Measurements from ENCODE around the gene RNU1-1. TPM values are rescaled to one million over a fixed set of nuclear protein-coding genes. Genes with fewer than 3 reads are reported as not detected.
"Not testable (repeated sequence)": the region's sequence is repeated elsewhere in the genome, so short reads cannot be mapped to it uniquely, and the experiment has no call there.

The RNU1-1 gene
- total and polyA plus RNA-seq, 4 donors, result under 0.01 to 16.7 (median under 0.01) TPM; not detected in 1

- Histone ChIP-seq H3K27ac (ENCODE audit: low read depth in 1 of 2, low read length in 2 of 2) (no peak overlapping the region), H3K27me3 (ENCODE audit: control insufficient read depth in 4 of 4, insufficient read depth in 4 of 4, low read length in 3 of 4) (no peaks in the 10 kb centered on the region), H3K36me3 (ENCODE audit: control insufficient read depth in 4 of 4, insufficient read depth in 3 of 4, low read depth in 1 of 4, low read length in 3 of 4) (peaks cover 0 to 10% (median 6%) of the 10 kb centered on the region in 4 donors), H3K9me3 (ENCODE audit: control insufficient read depth in 4 of 4, low read length in 3 of 4) (no peaks in the 10 kb centered on the region), H3K9ac (ENCODE audit: low read depth in 1 of 2, low read length in 2 of 2) (no peak overlapping the region), H3K4me1 (ENCODE audit: control insufficient read depth in 4 of 4, insufficient read depth in 4 of 4, low read length in 3 of 4) (no peaks in the 10 kb centered on the region), H3K4me3 (ENCODE audit: low read depth in 1 of 3, low read length in 3 of 3) (no peak overlapping the region)
- DNase-seq (ENCODE audit: low spot score), result no peak
- TF ChIP-seq GABPA (IDR thresholded peaks at IDR 0.05 in 1 of 2, conservative IDR thresholded peaks at IDR 0.05 in 1 of 2) (no peak), RAD21 (IDR thresholded peaks at IDR 0.05) (no peak), HNF4A (conservative IDR thresholded peaks at IDR 0.05) (no peak), JUND (IDR thresholded peaks at IDR 0.05) (no peak), HNF4G (IDR thresholded peaks at IDR 0.05) (no peak), ATF3 (IDR thresholded peaks at IDR 0.05) (no peak), CTCF (IDR thresholded peaks at IDR 0.05; ENCODE audit: low read depth, low read length, missing input control) (no peak), ZBTB33 (IDR thresholded peaks at IDR 0.05) (no peak), RXRA (IDR thresholded peaks at IDR 0.05) (no peak), EGR1 (IDR thresholded peaks at IDR 0.05; ENCODE audit: low read depth in 2 of 2) (no peak), YY1 (IDR thresholded peaks at IDR 0.05) (no peak), MAX (IDR thresholded peaks at IDR 0.05) (no peak), REST (IDR thresholded peaks at IDR 0.05) (no peak), TAF1 (conservative IDR thresholded peaks at IDR 0.05) (no peak), NR2F2 (IDR thresholded peaks at IDR 0.05) (no peak), FOXA2 (IDR thresholded peaks at IDR 0.05) (no peak), SP1 (IDR thresholded peaks at IDR 0.05) (no peak), FOXA1 (IDR thresholded peaks at IDR 0.05) (no peak)
- 96% methylated on average over 12 of the region's 12 CpGs for WGBS
Observed at GRCh38 chr1:16478091-16478490, 36.0 kb downstream of the RNU1-1 start.

- H3K9ac ChIP-seq (ENCODE audit: low read depth in 1 of 2, low read length in 2 of 2); DNase-seq (ENCODE audit: low spot score); H3K9me3 ChIP-seq (ENCODE audit: control insufficient read depth in 4 of 4, low read length in 3 of 4); H3K27ac ChIP-seq (ENCODE audit: low read depth in 1 of 2, low read length in 2 of 2); H3K36me3 ChIP-seq (ENCODE audit: control insufficient read depth in 4 of 4, insufficient read depth in 3 of 4, low read depth in 1 of 4, low read length in 3 of 4); H3K27me3 ChIP-seq (ENCODE audit: control insufficient read depth in 4 of 4, insufficient read depth in 4 of 4, low read length in 3 of 4); H3K4me3 ChIP-seq (ENCODE audit: low read depth in 1 of 3, low read length in 3 of 3); H3K4me1 ChIP-seq (ENCODE audit: control insufficient read depth in 4 of 4, insufficient read depth in 4 of 4, low read length in 3 of 4): not testable (repeated sequence)
- WGBS, result 97% methylated on average over 29 of the region's 29 CpGs
Observed at GRCh38 chr1:16475771-16476770, 38.0 kb downstream of the RNU1-1 start.

- not testable (repeated sequence) for H3K27ac ChIP-seq (ENCODE audit: low read depth in 1 of 2, low read length in 2 of 2); H3K4me3 ChIP-seq (ENCODE audit: low read depth in 1 of 3, low read length in 3 of 3); H3K9me3 ChIP-seq (ENCODE audit: control insufficient read depth in 4 of 4, low read length in 3 of 4); H3K27me3 ChIP-seq (ENCODE audit: control insufficient read depth in 4 of 4, insufficient read depth in 4 of 4, low read length in 3 of 4); H3K9ac ChIP-seq (ENCODE audit: low read depth in 1 of 2, low read length in 2 of 2); DNase-seq (ENCODE audit: low spot score); H3K36me3 ChIP-seq (ENCODE audit: control insufficient read depth in 4 of 4, insufficient read depth in 3 of 4, low read depth in 1 of 4, low read length in 3 of 4); H3K4me1 ChIP-seq (ENCODE audit: control insufficient read depth in 4 of 4, insufficient read depth in 4 of 4, low read length in 3 of 4)
- 97% methylated on average over 2 of the region's 2 CpGs for WGBS
Observed at GRCh38 chr1:16474891-16475290, 39.2 kb downstream of the RNU1-1 start.

All from liver (tissue), 9 donors.